Activated CD8-positive, alpha-beta memory T cell treated with anti-CD3 and anti-CD28 coated beads, Interleukin-2, amount 50 U/mL, for 48 hours (primary cell): Measurements from ENCODE around the gene FAM120B.

Experiments
- DNase-seq: peaks from one replicate; pipeline ENCODE4 v3.0.0-alpha.2; 2020

FAM120B gene

GRCh38 chr6:170424604-170425126, 118.1 kb downstream of the FAM120B start:
- no peak for DNase-seq

GRCh38 chr6:170429450-170429849, 122.9 kb downstream of the FAM120B start:
- no peak for DNase-seq

GRCh38 chr6:170433163-170434116, 126.9 kb downstream of the FAM120B start:
- no peak for DNase-seq

GRCh38 chr6:170434117-170434820, 127.7 kb downstream of the FAM120B start:
- DNase-seq: no peak

- DNase-seq: no peak
These were observed 128.2 kb downstream of the FAM120B start for GRCh38 chr6:170434821-170435155.

GRCh38 chr6:170435766-170436165, 129.2 kb downstream of the FAM120B start:
- DNase-seq: no peak

GRCh38 chr6:170436209-170436809, 129.8 kb downstream of the FAM120B start:
- DNase-seq: no peak

GRCh38 chr6:170437719-170438401, 131.3 kb downstream of the FAM120B start:
- peak; percentile 40 for DNase-seq

- peak; percentile 76 for DNase-seq
These were observed 131.8 kb downstream of the FAM120B start for GRCh38 chr6:170438402-170438753.

- DNase-seq: no peak
These were observed 132.3 kb downstream of the FAM120B start for GRCh38 chr6:170438861-170439260.

GRCh38 chr6:170439366-170440361, 133.1 kb downstream of the FAM120B start:
- DNase-seq: peak; percentile 36

- no peak for DNase-seq
These were observed 133.9 kb downstream of the FAM120B start for GRCh38 chr6:170440437-170440836.

- no peak for DNase-seq
These were observed 134.8 kb downstream of the FAM120B start for GRCh38 chr6:170441316-170441715.

GRCh38 chr6:170442596-170442995, 136.0 kb downstream of the FAM120B start:
- no peak for DNase-seq

- DNase-seq: peak; percentile 37
These were observed 136.6 kb downstream of the FAM120B start for GRCh38 chr6:170443151-170443662.

GRCh38 chr6:170444056-170444591, 137.6 kb downstream of the FAM120B start:
- peak; percentile 46 for DNase-seq

- peak; percentile 40 for DNase-seq
These were observed 138.3 kb downstream of the FAM120B start for GRCh38 chr6:170444811-170445211.

- peak; percentile 30 for DNase-seq
These were observed 138.9 kb downstream of the FAM120B start for GRCh38 chr6:170445487-170445886.

- DNase-seq: no peak
These were observed 139.4 kb downstream of the FAM120B start for GRCh38 chr6:170445971-170446370.

GRCh38 chr6:170446841-170447560, 140.4 kb downstream of the FAM120B start:
- DNase-seq: peak; percentile 25
